ENCODE measurements around the gene SLC17A2.
"Not testable (repeated sequence)": the region's sequence is repeated elsewhere in the genome, so short reads cannot be mapped to it uniquely, and the experiment has no call there.

GRCh38 chr6:25947492-25947891 is 17.0 kb upstream of the SLC17A2 start:
- not testable (repeated sequence) for TF ChIP-seq ZFP41 (tag by site-specific recombination; IDR thresholded peaks at IDR 0.05; ENCODE audit: borderline replicate concordance); OVOL3 (tag by site-specific recombination; IDR thresholded peaks at IDR 0.05)
